22Rv1 (cell line): Measurements from ENCODE around the gene TBC1D3I.

Source experiments
- H3K27ac ChIP-seq: fragments of 450-650 bp; 2 replicates; pipeline ENCODE4 v1.5.1; 2017
- ZFX ChIP-seq: fragments of 450-650 bp; IDR thresholded peaks from 2 replicates; pipeline ENCODE4 v1.6.1; 2017; ENCODE audit warnings: antibody characterized with exemption, borderline replicate concordance
- TF ChIP-seq, protein P1 (sequence below): fragments of 450-650 bp; IDR thresholded peaks from 2 replicates; pipeline ENCODE4 v1.5.1; 2017; ENCODE audit warnings: mild to moderate bottlenecking

Gene TBC1D3I

GRCh38 chr17:36204724-36205500 lies 59.5 kb downstream of the TBC1D3I start:
- TF ChIP-seq ZFX = no peak
- TF ChIP-seq, protein P1, sequence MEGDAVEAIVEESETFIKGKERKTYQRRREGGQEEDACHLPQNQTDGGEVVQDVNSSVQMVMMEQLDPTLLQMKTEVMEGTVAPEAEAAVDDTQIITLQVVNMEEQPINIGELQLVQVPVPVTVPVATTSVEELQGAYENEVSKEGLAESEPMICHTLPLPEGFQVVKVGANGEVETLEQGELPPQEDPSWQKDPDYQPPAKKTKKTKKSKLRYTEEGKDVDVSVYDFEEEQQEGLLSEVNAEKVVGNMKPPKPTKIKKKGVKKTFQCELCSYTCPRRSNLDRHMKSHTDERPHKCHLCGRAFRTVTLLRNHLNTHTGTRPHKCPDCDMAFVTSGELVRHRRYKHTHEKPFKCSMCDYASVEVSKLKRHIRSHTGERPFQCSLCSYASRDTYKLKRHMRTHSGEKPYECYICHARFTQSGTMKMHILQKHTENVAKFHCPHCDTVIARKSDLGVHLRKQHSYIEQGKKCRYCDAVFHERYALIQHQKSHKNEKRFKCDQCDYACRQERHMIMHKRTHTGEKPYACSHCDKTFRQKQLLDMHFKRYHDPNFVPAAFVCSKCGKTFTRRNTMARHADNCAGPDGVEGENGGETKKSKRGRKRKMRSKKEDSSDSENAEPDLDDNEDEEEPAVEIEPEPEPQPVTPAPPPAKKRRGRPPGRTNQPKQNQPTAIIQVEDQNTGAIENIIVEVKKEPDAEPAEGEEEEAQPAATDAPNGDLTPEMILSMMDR = no peak
- no peak overlapping the region for H3K27ac ChIP-seq
